ENCODE data around the gene CNNM4.

GRCh38 chr2:96832408-96832753 lies 71.7 kb downstream of the CNNM4 start:
- TF ChIP-seq CTCF (conservative IDR thresholded peaks at IDR 0.05) (no peak), ZFX (IDR thresholded peaks at IDR 0.05) (no peak)
